PFSK-1 (cell line): Measurements from ENCODE around the gene FOXR1.

Experiments used
- POLR2AphosphoS5 ChIP-seq: IDR thresholded peaks from 2 replicates; pipeline ENCODE4 v1.6.1; 2012; ENCODE audit warnings: low read depth, mild to moderate bottlenecking, control low read depth, low read length, moderate library complexity
- REST ChIP-seq, 2 experiments: IDR thresholded peaks; 2 replicates each; pipeline versions ENCODE4 v1.6.1 to v1.8.0; 2011 to 2012; ENCODE audit warnings: low read depth in 2 of 2, low read length in 2 of 2, control low read depth in 1 of 2, inconsistent platforms in 1 of 2, mild to moderate bottlenecking in 1 of 2, moderate library complexity in 1 of 2; ENCODE audit not compliant: insufficient read depth in 1 of 2

- TF ChIP-seq REST (IDR thresholded peaks at IDR 0.05; ENCODE audit: insufficient read depth in 1 of 2, low read depth in 2 of 2, low read length in 2 of 2) (no peak), POLR2AphosphoS5 (no peak)
Observed at GRCh38 chr11:118957549-118957948, 14.0 kb upstream of the FOXR1 start.
